H9 (cell line): ENCODE measurements around the gene SLC26A2. TPM values are rescaled to one million over a fixed set of nuclear protein-coding genes. Genes with fewer than 3 reads are reported as not detected.

Experiments
- DNase-seq: peaks from one replicate; pipeline ENCODE4 v3.0.0-alpha.2; 2017
- H2AFZ ChIP-seq: one replicate; pipeline ENCODE4 v1.6.1; 2013; ENCODE audit warnings: mild to moderate bottlenecking, low read length, control low read depth, moderate library complexity
- H2AK5ac ChIP-seq: 2 replicates; pipeline ENCODE4 v1.6.1; 2013; ENCODE audit warnings: low read length, control low read depth, mixed read lengths; ENCODE audit not compliant: insufficient read length
- H2BK120ac ChIP-seq: one replicate; pipeline ENCODE4 v1.6.1; 2013; ENCODE audit warnings: low read depth, mild to moderate bottlenecking, low read length, control low read depth, inconsistent platforms; ENCODE audit not compliant: poor library complexity, severe bottlenecking
- H2BK12ac ChIP-seq: 2 replicates; pipeline ENCODE4 v1.6.1; 2013; ENCODE audit warnings: low read length, control low read depth, mixed read lengths, low read depth; ENCODE audit not compliant: insufficient read length
- H2BK15ac ChIP-seq: 2 replicates; pipeline ENCODE4 v1.6.1; 2013; ENCODE audit warnings: low read depth, low read length, control low read depth
- H2BK20ac ChIP-seq: one replicate; pipeline ENCODE4 v1.6.1; 2013; ENCODE audit warnings: low read depth, mild to moderate bottlenecking, low read length, control low read depth, inconsistent platforms; ENCODE audit not compliant: poor library complexity, severe bottlenecking
- H2BK5ac ChIP-seq: 2 replicates; pipeline ENCODE4 v1.6.1; 2013; ENCODE audit warnings: low read length, control low read depth, mixed read lengths; ENCODE audit not compliant: insufficient read length
- H3K14ac ChIP-seq: 2 replicates; pipeline ENCODE4 v1.6.1; 2013; ENCODE audit warnings: low read length, control low read depth; ENCODE audit not compliant: insufficient read depth
- H3K18ac ChIP-seq: 2 replicates; pipeline ENCODE4 v1.6.1; 2013; ENCODE audit warnings: low read depth, mild to moderate bottlenecking, mixed read lengths, low read length, control low read depth; ENCODE audit not compliant: insufficient read length
- H3K23ac ChIP-seq: 2 replicates; pipeline ENCODE4 v1.6.1; 2013; ENCODE audit warnings: low read length, control low read depth, mixed read lengths, low read depth; ENCODE audit not compliant: insufficient read length
- H3K23me2 ChIP-seq: 2 replicates; pipeline ENCODE4 v1.6.1; 2013; ENCODE audit warnings: low read depth, mild to moderate bottlenecking, mixed read lengths, low read length, control low read depth; ENCODE audit not compliant: insufficient read length, poor library complexity, severe bottlenecking
- H3K27ac ChIP-seq: 2 replicates; pipeline ENCODE4 v1.5.1; 2013; ENCODE audit warnings: low read length, control low read depth, mixed read lengths, low read depth; ENCODE audit not compliant: insufficient read length
- H3K27me3 ChIP-seq: 2 replicates; pipeline ENCODE4 v1.6.1; 2013; ENCODE audit warnings: low read length, control low read depth, inconsistent platforms; ENCODE audit not compliant: insufficient read depth
- H3K4ac ChIP-seq: 2 replicates; pipeline ENCODE4 v1.6.1; 2013; ENCODE audit warnings: low read depth, mild to moderate bottlenecking, control low read depth, inconsistent platforms, low read length, moderate library complexity
- H3K4me1 ChIP-seq: 2 replicates; pipeline ENCODE4 v1.6.1; 2013; ENCODE audit warnings: low read length, control low read depth, inconsistent platforms; ENCODE audit not compliant: insufficient read depth
- H3K4me2 ChIP-seq: 2 replicates; pipeline ENCODE4 v1.6.1; 2013; ENCODE audit warnings: low read length, control low read depth, mixed read lengths; ENCODE audit not compliant: insufficient read length, insufficient read depth
- H3K56ac ChIP-seq: 2 replicates; pipeline ENCODE4 v1.6.1; 2013; ENCODE audit warnings: low read depth, mild to moderate bottlenecking, mixed read lengths, low read length, control low read depth; ENCODE audit not compliant: insufficient read length
- H3K79me1 ChIP-seq: 2 replicates; pipeline ENCODE4 v1.6.1; 2013; ENCODE audit warnings: low read depth, mild to moderate bottlenecking, moderate library complexity, low read length, control low read depth, inconsistent platforms; ENCODE audit not compliant: insufficient read depth, poor library complexity, severe bottlenecking
- H3K79me2 ChIP-seq: 2 replicates; pipeline ENCODE4 v1.6.1; 2013; ENCODE audit warnings: low read length, control low read depth, inconsistent platforms; ENCODE audit not compliant: insufficient read depth
- H3K9ac ChIP-seq: 2 replicates; pipeline ENCODE4 v1.6.1; 2013; ENCODE audit warnings: low read length, control low read depth, mixed read lengths; ENCODE audit not compliant: insufficient read length; ENCODE audit errors: extremely low read depth
- H3K9me3 ChIP-seq: one replicate; pipeline ENCODE4 v1.6.1; 2013; ENCODE audit warnings: low read depth, low read length, inconsistent platforms; ENCODE audit not compliant: control insufficient read depth
- H3T11ph ChIP-seq: one replicate; pipeline ENCODE4 v1.6.1; 2013; ENCODE audit warnings: mild to moderate bottlenecking, low read length, control low read depth, inconsistent platforms
- H4K20me1 ChIP-seq: one replicate; pipeline ENCODE4 v1.6.1; 2013; ENCODE audit not compliant: control insufficient read depth, insufficient read length, insufficient read depth
- H4K5ac ChIP-seq: 2 replicates; pipeline ENCODE4 v1.6.1; 2013; ENCODE audit warnings: low read depth, mild to moderate bottlenecking, mixed read lengths, low read length, control low read depth; ENCODE audit not compliant: insufficient read length
- H4K8ac ChIP-seq: replicated peaks from 2 replicates; pipeline ENCODE4 v1.6.1; 2013; ENCODE audit warnings: low read length, control low read depth, mixed read lengths, low read depth; ENCODE audit not compliant: insufficient read length
- H4K91ac ChIP-seq: 2 replicates; pipeline ENCODE4 v1.6.1; 2013; ENCODE audit warnings: low read depth, mild to moderate bottlenecking, moderate library complexity, mixed read lengths, low read length, control low read depth; ENCODE audit not compliant: insufficient read length
- H3K27ac Mint-ChIP-seq, 3 experiments: 2 replicates in 2 of 3; 3 replicates in 1 of 3; pipeline ENCODE4 v1.8.0; 2020 to 2021; ENCODE audit warnings: mixed read lengths in 3 of 3, mild to moderate bottlenecking in 1 of 3, moderate library complexity in 1 of 3
- H3K27me3 Mint-ChIP-seq: 2 replicates; pipeline ENCODE4 v1.8.0; 2021; ENCODE audit warnings: low read depth, mild to moderate bottlenecking, moderate library complexity, mixed read lengths
- H3K36me3 Mint-ChIP-seq, 3 experiments: 2 replicates in 2 of 3; 3 replicates in 1 of 3; pipeline ENCODE4 v1.8.0; 2020 to 2021; ENCODE audit warnings: low read depth in 3 of 3, mixed read lengths in 3 of 3; ENCODE audit not compliant: insufficient read depth in 1 of 3
- H3K4me1 Mint-ChIP-seq, 2 experiments: 2 replicates each; pipeline ENCODE4 v1.8.0; 2020; ENCODE audit warnings: mixed read lengths in 2 of 2
- H3K4me3 Mint-ChIP-seq, 2 experiments: 2 replicates in 1 of 2; 3 replicates in 1 of 2; pipeline ENCODE4 v1.8.0; 2020 to 2021; ENCODE audit warnings: mild to moderate bottlenecking in 2 of 2, mixed read lengths in 2 of 2, moderate library complexity in 1 of 2
- H3K9me3 Mint-ChIP-seq, 2 experiments: 2 replicates in 1 of 2; 3 replicates in 1 of 2; pipeline ENCODE4 v1.8.0; 2020; ENCODE audit warnings: mild to moderate bottlenecking in 2 of 2, mixed read lengths in 2 of 2, moderate library complexity in 1 of 2
- CTCF ChIP-seq: fragments of 200-600 bp; sonication (generic); conservative IDR thresholded peaks from 3 replicates; pipeline ENCODE4 v1.8.0; 2021; ENCODE audit warnings: antibody characterized with exemption, mild to moderate bottlenecking
- WGBS: extraction: QIAGEN DNeasy Blood & Tissue Kit; methylation state at CpG from one replicate; pipeline ENCODE4 v1.1.7; 2013; ENCODE audit warnings: missing lambda C conversion rate, low lambda C conversion rate, mixed read lengths; ENCODE audit not compliant: insufficient read length; ENCODE audit errors: extremely low coverage; 5-methylcytosine and 5-hydroxymethylcytosine counted together
- total RNA-seq: library from RNA; stranded (reverse); gene quantifications from 2 replicates; pipeline ENCODE4 v1.2.1, GENCODE V29; 2021

The SLC26A2 gene
- total RNA-seq, 1 experiment from 2014 or later = 5.9 TPM

- no peak overlapping the region for H3K9ac ChIP-seq
- TF ChIP-seq CTCF = no peak
- no peak for DNase-seq
- no peak overlapping the region for H2BK12ac ChIP-seq
- H3K18ac ChIP-seq = no peak overlapping the region
- H3K4ac ChIP-seq = no peak overlapping the region
- H2BK120ac ChIP-seq = no peak overlapping the region
- peaks cover 8 to 15% of the 10 kb centered on the region in 2 experiments for H3K4me1 Mint-ChIP-seq
- no peak overlapping the region for H4K5ac ChIP-seq
- no peak overlapping the region for H4K8ac ChIP-seq
- no peak overlapping the region for H3K14ac ChIP-seq
- H4K91ac ChIP-seq = no peak overlapping the region
- no peak overlapping the region for H3K4me3 Mint-ChIP-seq
- H3K9me3 Mint-ChIP-seq = no peaks in the 10 kb centered on the region
- WGBS = no CpG with 5 or more reads among the region's 4 CpGs
- H3K27me3 ChIP-seq = no peaks in the 10 kb centered on the region
- H3K56ac ChIP-seq = no peak overlapping the region
- H2AK5ac ChIP-seq = no peak overlapping the region
- H2BK15ac ChIP-seq = no peak overlapping the region
- H3T11ph ChIP-seq = no peak overlapping the region
- H3K79me2 ChIP-seq = no peaks in the 10 kb centered on the region
- H4K20me1 ChIP-seq = no peaks in the 10 kb centered on the region
- peaks cover 2% of the 10 kb centered on the region for H3K27me3 Mint-ChIP-seq
- H3K27ac ChIP-seq = no peak overlapping the region
- H3K9me3 ChIP-seq = no peaks in the 10 kb centered on the region
- H3K23me2 ChIP-seq = no peaks in the 10 kb centered on the region
- H3K4me1 ChIP-seq = no peaks in the 10 kb centered on the region
- H3K23ac ChIP-seq = no peak overlapping the region
- H2AFZ ChIP-seq = no peak overlapping the region
- H2BK5ac ChIP-seq = no peak overlapping the region
- H2BK20ac ChIP-seq = no peak overlapping the region
- H3K4me2 ChIP-seq = no peak overlapping the region
- no peak overlapping the region for H3K27ac Mint-ChIP-seq
- no peaks in the 10 kb centered on the region for H3K36me3 Mint-ChIP-seq
- no peaks in the 10 kb centered on the region for H3K79me1 ChIP-seq
Observed at GRCh38 chr5:149941795-149942194, 18.8 kb upstream of the SLC26A2 start.
